HCT116 (cell line): ENCODE measurements around the gene OR5AK2. TPM values are rescaled to one million over a fixed set of nuclear protein-coding genes. Genes with fewer than 3 reads are reported as not detected.

Source experiments
- ATAC-seq: fragments of 200-7000 bp; cut with Tn5 transposase; 2 replicates; pipeline ENCODE4 v1.9.1; 2020; ENCODE audit warnings: mild to moderate bottlenecking, moderate library complexity
- BruUV-seq: library from RNA; stranded (reverse); fragments of 400-500 nt; replicated peaks from 2 replicates; lab custom pipeline; 2021; lab: Mats Ljungman, UMichigan
- CTCF ChIA-PET: fragments of 300-600 bp; sonication (Branson Sonifier 250); formaldehyde crosslinking; loops from one replicate; lab custom pipeline; 2021; ENCODE audit warnings: antibody characterized with exemption; lab: Charles Lee
- POLR2A ChIA-PET: fragments of 300-600, 350-600 bp; sonication (Branson Sonifier 250); formaldehyde crosslinking; loops from one replicate; lab custom pipeline; 2021; ENCODE audit warnings: antibody characterized with exemption; lab: Charles Lee
- RAD21 ChIA-PET, 2 experiments: fragments of 300-600 bp; sonication (Branson Sonifier 250); formaldehyde crosslinking; loops; one replicate each; lab custom pipeline; 2023; ENCODE audit warnings: low total read pairs in 2 of 2; ENCODE audit not compliant: uncharacterized antibody in 2 of 2, unreplicated experiment in 2 of 2, low non-redundant PET in 1 of 2; lab: Charles Lee
- DNase-seq: peaks from one replicate; pipeline ENCODE4 v3.0.0-alpha.2; 2010; ENCODE audit warnings: low read depth, low spot score
- H2AFZ ChIP-seq: fragments of 200-600 bp; shearing (Covaris generic), sonication (generic); 2 replicates; pipeline ENCODE4 v1.6.1; 2017; ENCODE audit warnings: low read depth, mixed run types, mixed read lengths, antibody characterized with exemption, low read length; ENCODE audit not compliant: poor library complexity, severe bottlenecking
- H3K27ac ChIP-seq: 2 replicates; pipeline ENCODE4 v1.5.1; 2012; ENCODE audit warnings: low read depth, low read length
- H3K27me3 ChIP-seq: fragments of 200-600 bp; sonication (generic); 2 replicates; pipeline ENCODE4 v1.6.1; 2016; ENCODE audit warnings: mixed run types, low read length, mixed read lengths; ENCODE audit not compliant: insufficient read depth
- H3K36me3 ChIP-seq, 2 experiments: fragments of 200-500 bp in 1 of 2; fragments of 200-600 bp in 1 of 2; sonication (Bioruptor generic) in 1 of 2; sonication (generic) in 1 of 2; 2 replicates each; pipeline versions ENCODE4 v1.5.1 to v1.6.1; 2014 to 2016; ENCODE audit warnings: low read length in 2 of 2, inconsistent platforms in 1 of 2, mixed read lengths in 1 of 2, mixed run types in 1 of 2; ENCODE audit not compliant: insufficient read depth in 2 of 2, control insufficient read depth in 1 of 2
- H3K4me1 ChIP-seq, 2 experiments: fragments of 200-600 bp in 1 of 2; sonication (generic) in 1 of 2; 2 replicates each; pipeline versions ENCODE4 v1.5.1 to v1.6.1; 2012 to 2017; ENCODE audit warnings: low read length in 2 of 2, inconsistent platforms in 1 of 2, mild to moderate bottlenecking in 1 of 2, mixed read lengths in 1 of 2, mixed run types in 1 of 2, moderate library complexity in 1 of 2; ENCODE audit not compliant: insufficient read depth in 2 of 2, control insufficient read depth in 1 of 2
- H3K4me2 ChIP-seq: fragments of 200-600 bp; sonication (generic); 2 replicates; pipeline ENCODE4 v1.6.1; 2017; ENCODE audit warnings: mixed run types, low read length, mixed read lengths
- H3K4me3 ChIP-seq, 2 experiments: fragments of 200-600 bp in 1 of 2; sonication (generic) in 1 of 2; replicated peaks in 1 of 2; 2 replicates each; pipeline ENCODE4 v1.5.1; 2011 to 2016; ENCODE audit warnings: low read length in 2 of 2, control low read depth in 1 of 2, low read depth in 1 of 2, mild to moderate bottlenecking in 1 of 2, mixed read lengths in 1 of 2, mixed run types in 1 of 2
- H3K79me2 ChIP-seq: fragments of 200-600 bp; sonication (generic); 2 replicates; pipeline ENCODE4 v1.6.1; 2017; ENCODE audit warnings: mild to moderate bottlenecking, mixed run types, low read length, moderate library complexity, mixed read lengths; ENCODE audit not compliant: insufficient read depth
- H3K9ac ChIP-seq: fragments of 200-600 bp; sonication (generic); 2 replicates; pipeline ENCODE4 v1.6.1; 2016; ENCODE audit warnings: low read length, mixed read lengths
- H3K9me2 ChIP-seq: fragments of 200-600 bp; sonication (generic), shearing (Covaris generic); 2 replicates; pipeline ENCODE4 v1.6.1; 2017; ENCODE audit warnings: mixed run types, mild to moderate bottlenecking, moderate library complexity; ENCODE audit not compliant: insufficient read depth
- H3K9me3 ChIP-seq, 2 experiments: fragments of 200-500 bp in 1 of 2; fragments of 200-600 bp in 1 of 2; sonication (Bioruptor generic) in 1 of 2; sonication (generic) in 1 of 2; 2 replicates each; pipeline ENCODE4 v1.6.1; 2014 to 2017; ENCODE audit warnings: low read length in 2 of 2, mixed read lengths in 2 of 2, inconsistent platforms in 1 of 2, low read depth in 1 of 2, mild to moderate bottlenecking in 1 of 2, mixed run types in 1 of 2, moderate library complexity in 1 of 2; ENCODE audit not compliant: control insufficient read depth in 1 of 2, insufficient read depth in 1 of 2
- H4K20me1 ChIP-seq: fragments of 200-600 bp; sonication (generic), shearing (Covaris generic); 2 replicates; pipeline ENCODE4 v1.6.1; 2017; ENCODE audit warnings: mixed run types, mild to moderate bottlenecking, moderate library complexity; ENCODE audit not compliant: insufficient read depth
- CBX3 ChIP-seq: IDR thresholded peaks from 2 replicates; pipeline ENCODE4 v1.6.1; 2012; ENCODE audit warnings: low read depth
- CTCF ChIP-seq, 3 experiments: fragments of 200-600 bp in 1 of 3; sonication (generic) in 1 of 3; IDR thresholded peaks in 2 of 3; conservative IDR thresholded peaks in 1 of 3; 2 replicates each; pipeline ENCODE4 v1.5.1; 2012 to 2017; ENCODE audit warnings: low read depth in 2 of 3, low read length in 2 of 3, antibody characterized with exemption in 1 of 3, borderline replicate concordance in 1 of 3, control low read depth in 1 of 3, mild to moderate bottlenecking in 1 of 3, mixed read lengths in 1 of 3, mixed run types in 1 of 3, moderate library complexity in 1 of 3; ENCODE audit not compliant: insufficient read depth in 1 of 3
- ELF1 ChIP-seq: IDR thresholded peaks from 2 replicates; pipeline ENCODE4 v1.6.1; 2012; ENCODE audit warnings: low read depth, borderline replicate concordance
- EZH2 ChIP-seq: fragments of 200-600 bp; sonication (generic); IDR thresholded peaks from 2 replicates; pipeline ENCODE4 v1.6.1; 2017; ENCODE audit warnings: antibody characterized with exemption, mixed run types
- EZH2phosphoT487 ChIP-seq: fragments of 200-600 bp; IDR thresholded peaks from 2 replicates; pipeline ENCODE4 v1.6.1; 2018; ENCODE audit warnings: antibody characterized with exemption, borderline replicate concordance
- FOSL1 ChIP-seq: IDR thresholded peaks from 2 replicates; pipeline ENCODE4 v1.6.1; 2012; ENCODE audit warnings: low read depth
- POLR2A ChIP-seq: IDR thresholded peaks from 2 replicates; pipeline ENCODE4 v1.7.0; 2011; ENCODE audit warnings: borderline replicate concordance; ENCODE audit not compliant: insufficient read depth, insufficient read length; ENCODE audit errors: extremely low read depth
- REST ChIP-seq: IDR thresholded peaks from 2 replicates; pipeline ENCODE4 v1.6.1; 2012; ENCODE audit warnings: low read depth
- SIN3A ChIP-seq: IDR thresholded peaks from 2 replicates; pipeline ENCODE4 v1.6.1; 2012; ENCODE audit warnings: low read depth
- SRF ChIP-seq: IDR thresholded peaks from 2 replicates; pipeline ENCODE4 v1.6.1; 2012; ENCODE audit warnings: low read depth
- TCF7L2 ChIP-seq: IDR thresholded peaks from 2 replicates; pipeline ENCODE4 v1.7.0; 2011; ENCODE audit warnings: borderline replicate concordance, inconsistent platforms; ENCODE audit not compliant: insufficient read depth, insufficient read length; ENCODE audit errors: extremely low read depth
- YY1 ChIP-seq: IDR thresholded peaks from 2 replicates; pipeline ENCODE4 v1.6.1; 2011; ENCODE audit warnings: low read length, low read depth, moderate library complexity, mild to moderate bottlenecking; ENCODE audit not compliant: insufficient replicate concordance; ENCODE audit errors: extremely low read depth
- ZBTB33 ChIP-seq: IDR thresholded peaks from 2 replicates; pipeline ENCODE4 v1.6.1; 2011; ENCODE audit warnings: mild to moderate bottlenecking, low read length, moderate library complexity; ENCODE audit not compliant: insufficient replicate concordance; ENCODE audit errors: extremely low read depth
- ZNF274 ChIP-seq: fragments of 200-500 bp; sonication (Bioruptor generic); IDR thresholded peaks from 2 replicates; pipeline ENCODE4 v1.6.1; 2014; ENCODE audit warnings: mild to moderate bottlenecking, low read depth, low read length, inconsistent platforms
- intact Hi-C: fragments of 100-400 bp; cut with micrococcal nuclease; formaldehyde crosslinking; loops from 2 replicates; pipeline ENCODE4 v1.10.0; 2022
- total RNA-seq: library from RNA; stranded (reverse); gene quantifications from one replicate; pipeline ENCODE4 v1.2.1, GENCODE V29; 2021; ENCODE audit not compliant: unreplicated experiment

OR5AK2 gene
- total RNA-seq, 1 experiment from 2014 or later, result not detected

GRCh38 chr11:56968524-56968923 is 20.2 kb upstream of the OR5AK2 start:
- RAD21 ChIA-PET, result no interaction called here

More at GRCh38 chr11:56968524-56968923, 20.2 kb upstream of the OR5AK2 start:
- ATAC-seq (no peak), DNase-seq (no peak)
- Histone ChIP-seq H3K79me2 (no peaks in the 10 kb centered on the region), H3K27ac (no peak overlapping the region), H4K20me1 (no peaks in the 10 kb centered on the region), H3K4me3 (no peak overlapping the region), H3K27me3 (no peaks in the 10 kb centered on the region), H2AFZ (no peak overlapping the region), H3K9me2 (no peaks in the 10 kb centered on the region), H3K9me3 (no peaks in the 10 kb centered on the region), H3K9ac (no peak overlapping the region), H3K36me3 (no peaks in the 10 kb centered on the region), H3K4me2 (no peak overlapping the region), H3K4me1 (no peaks in the 10 kb centered on the region)
- TF ChIP-seq CTCF (IDR thresholded peaks at IDR 0.05 in 2 of 3, conservative IDR thresholded peaks at IDR 0.05 in 1 of 3; ENCODE audit: borderline replicate concordance in 1 of 3, insufficient read depth in 1 of 3, low read depth in 2 of 3, low read length in 2 of 3) (no peak), POLR2A (no peak), REST (no peak), CBX3 (no peak), ELF1 (no peak), YY1 (no peak), SIN3A (no peak), ZBTB33 (no peak), FOSL1 (no peak), ZNF274 (no peak), SRF (no peak), EZH2 (no peak), EZH2phosphoT487 (no peak), TCF7L2 (no peak)
- POLR2A ChIA-PET, result no interaction called here
- no TSS peak for BruUV-seq
- intact Hi-C loops, result no loop called here
- CTCF ChIA-PET, result no interaction called here
